Measurements from ENCODE around the gene FBXO24. TPM values are rescaled to one million over a fixed set of nuclear protein-coding genes. Genes with fewer than 3 reads are reported as not detected.
A peak's percentile ranks its signal among the peaks of the same experiment; 100 is the strongest.
"Not testable (repeated sequence)": the region's sequence is repeated elsewhere in the genome, so short reads cannot be mapped to it uniquely, and the experiment has no call there.

The FBXO24 gene
- 0.54 TPM in 1 of 2 replicates, not detected in the other for total RNA-seq (ENCODE audit: low replicate concordance)

GRCh38 chr7:100586266-100587025 is at the start of gene FBXO24:
TSS of gene FBXO24 (plus strand) at chr7:100586328. CDS start at chr7:100586626, 298 bp downstream.
- peak; percentile 100 for DNase-seq (ENCODE audit: low read depth)
- no peak for TF ChIP-seq CTCF (IDR thresholded peaks at IDR 0.05; ENCODE audit: insufficient read depth, low read length)
- peak within 1 kb of the TSS; percentile 99 for H3K4me3 ChIP-seq (ENCODE audit: low read depth, low read length)

GRCh38 chr7:100536695-100537094 is 49.4 kb upstream of the FBXO24 start:
- DNase-seq (ENCODE audit: low read depth); H3K4me3 ChIP-seq (ENCODE audit: low read depth, low read length): not testable (repeated sequence)

- DNase-seq (ENCODE audit: low read depth) = no peak
- peak overlapping the region; percentile 59 for H3K4me3 ChIP-seq (ENCODE audit: low read depth, low read length)
- TF ChIP-seq CTCF (IDR thresholded peaks at IDR 0.05; ENCODE audit: insufficient read depth, low read length) = no peak
Observed at GRCh38 chr7:100538348-100538653, 47.8 kb upstream of the FBXO24 start.

GRCh38 chr7:100538654-100539435 is 47.3 kb upstream of the FBXO24 start, which contains the start of gene AGFG2:
TSS of gene AGFG2 (plus strand) at chr7:100539203. CDS start at chr7:100539347, 144 bp downstream.
- H3K4me3 ChIP-seq (ENCODE audit: low read depth, low read length) = peak within 1 kb of the TSS; percentile 83
- DNase-seq (ENCODE audit: low read depth) = peak; percentile 99
- TF ChIP-seq CTCF (IDR thresholded peaks at IDR 0.05; ENCODE audit: insufficient read depth, low read length) = no peak

GRCh38 chr7:100539436-100540006 is 46.6 kb upstream of the FBXO24 start:
- TF ChIP-seq CTCF (IDR thresholded peaks at IDR 0.05; ENCODE audit: insufficient read depth, low read length) = no peak
- peak overlapping the region; percentile 83 for H3K4me3 ChIP-seq (ENCODE audit: low read depth, low read length)
- no peak for DNase-seq (ENCODE audit: low read depth)

GRCh38 chr7:100540073-100540723 is 45.9 kb upstream of the FBXO24 start:
- no peak for DNase-seq (ENCODE audit: low read depth)
- no peak for TF ChIP-seq CTCF (IDR thresholded peaks at IDR 0.05; ENCODE audit: insufficient read depth, low read length)
- H3K4me3 ChIP-seq (ENCODE audit: low read depth, low read length) = peak overlapping the region; percentile 83

- H3K4me3 ChIP-seq (ENCODE audit: low read depth, low read length); DNase-seq (ENCODE audit: low read depth): not testable (repeated sequence)
Observed at GRCh38 chr7:100541309-100541708, 44.8 kb upstream of the FBXO24 start.
